Activated T-helper 1 cell treated with anti-CD3 and anti-CD28 coated beads, Interleukin-12 subunit alpha, Interleukin-12 subunit beta, Interleukin-2, Interleukin-4 antibody, amounts not matched to agents 30 ng/mL and 10 ng/mL and 1 ng/mL, durations not matched to agents 14 hours and 24 hours and 36 hours (primary cell): Measurements from ENCODE around the gene NMD3. TPM values are rescaled to one million over a fixed set of nuclear protein-coding genes. Genes with fewer than 3 reads are reported as not detected.
"Not testable (repeated sequence)": the region's sequence is repeated elsewhere in the genome, so short reads cannot be mapped to it uniquely, and the experiment has no call there.

Experiments
- DNase-seq: peaks from one replicate; pipeline ENCODE4 v3.0.0; 2021; ENCODE audit warnings: low spot score
- H3K27ac Mint-ChIP-seq: one replicate; pipeline ENCODE4 v1.8.0; 2021; ENCODE audit warnings: mild to moderate bottlenecking, mixed read lengths
- H3K27me3 Mint-ChIP-seq: one replicate; pipeline ENCODE4 v1.8.0; 2022; ENCODE audit warnings: mild to moderate bottlenecking, moderate library complexity, mixed read lengths; ENCODE audit not compliant: insufficient read depth
- H3K36me3 Mint-ChIP-seq: one replicate; pipeline ENCODE4 v1.8.0; 2021; ENCODE audit warnings: low read depth, mixed read lengths
- H3K4me1 Mint-ChIP-seq: one replicate; pipeline ENCODE4 v1.8.0; 2021; ENCODE audit warnings: low read depth, mixed read lengths
- H3K4me3 Mint-ChIP-seq: one replicate; pipeline ENCODE4 v1.8.0; 2021; ENCODE audit warnings: mild to moderate bottlenecking, moderate library complexity, mixed read lengths
- H3K9me3 Mint-ChIP-seq: one replicate; pipeline ENCODE4 v1.8.0; 2021; ENCODE audit warnings: mixed read lengths
- intact Hi-C: fragments of 100-400 bp; cut with micrococcal nuclease; formaldehyde crosslinking; loops from one replicate; pipeline ENCODE4 v1.15.1; 2024
- total RNA-seq: library from RNA; stranded (reverse); gene quantifications from 2 replicates; pipeline ENCODE4 v1.2.3, GENCODE V29; 2022

Gene NMD3
- total RNA-seq, 1 donor from 2014 or later = 74.5 TPM

- intact Hi-C loops = no loop called here
- no peak for DNase-seq
- Mint-ChIP-seq H3K36me3 (no peaks in the 10 kb centered on the region), H3K4me3 (no peak overlapping the region), H3K4me1 (no peaks in the 10 kb centered on the region), H3K27me3 (no peaks in the 10 kb centered on the region), H3K9me3 (no peaks in the 10 kb centered on the region), H3K27ac (no peak overlapping the region)
These were observed 50.5 kb downstream of the NMD3 start for GRCh38 chr3:161271646-161272045.

GRCh38 chr3:161272524-161272923 lies 51.4 kb downstream of the NMD3 start:
- Mint-ChIP-seq H3K27ac (no peak overlapping the region), H3K36me3 (no peaks in the 10 kb centered on the region), H3K4me1 (no peaks in the 10 kb centered on the region), H3K4me3 (no peak overlapping the region), H3K9me3 (peaks cover 3% of the 10 kb centered on the region), H3K27me3 (no peaks in the 10 kb centered on the region)
- intact Hi-C loops = no loop called here
- no peak for DNase-seq

GRCh38 chr3:161273589-161274218 lies 52.6 kb downstream of the NMD3 start:
- DNase-seq = no peak
- H3K4me3 Mint-ChIP-seq = no peak overlapping the region

GRCh38 chr3:161274691-161275298 lies 53.7 kb downstream of the NMD3 start:
- Mint-ChIP-seq H3K9me3 (peaks cover 17% of the 10 kb centered on the region), H3K4me3 (no peak overlapping the region), H3K27ac (peak overlapping the region; percentile 29), H3K36me3 (peaks cover 3% of the 10 kb centered on the region), H3K27me3 (peaks cover 3% of the 10 kb centered on the region), H3K4me1 (no peaks in the 10 kb centered on the region)
- DNase-seq = peak; percentile 8
- intact Hi-C loops = loop anchor here (1.0 kb wide), 4 partner anchors 135 to 587 kb away; no protein-coding TSS in a partner anchor

More at GRCh38 chr3:161273589-161274218, 52.6 kb downstream of the NMD3 start:
- intact Hi-C loops = loop anchor here (1.0 kb wide), 5 partner anchors 136 to 586 kb away; no protein-coding TSS in a partner anchor
- Mint-ChIP-seq H3K9me3 (peaks cover 7% of the 10 kb centered on the region), H3K27ac (no peak overlapping the region), H3K27me3 (no peaks in the 10 kb centered on the region), H3K4me1 (no peaks in the 10 kb centered on the region), H3K36me3 (no peaks in the 10 kb centered on the region)

- intact Hi-C loops = no loop called here
- DNase-seq = no peak
- H3K36me3 Mint-ChIP-seq = peaks cover 3% of the 10 kb centered on the region
- H3K4me3 Mint-ChIP-seq = no peak overlapping the region
- no peaks in the 10 kb centered on the region for H3K4me1 Mint-ChIP-seq
- peaks cover 3% of the 10 kb centered on the region for H3K27me3 Mint-ChIP-seq
- H3K9me3 Mint-ChIP-seq = peaks cover 18% of the 10 kb centered on the region
- H3K27ac Mint-ChIP-seq = no peak overlapping the region
These were observed 54.8 kb downstream of the NMD3 start for GRCh38 chr3:161275919-161276318.

- H3K36me3 Mint-ChIP-seq, H3K27ac Mint-ChIP-seq, H3K4me3 Mint-ChIP-seq, DNase-seq, H3K4me1 Mint-ChIP-seq, intact Hi-C loops: not testable (repeated sequence)
- H3K9me3 Mint-ChIP-seq = peaks cover 21% of the 10 kb centered on the region
- H3K27me3 Mint-ChIP-seq = peaks cover 20% of the 10 kb centered on the region
These were observed 61.3 kb downstream of the NMD3 start for GRCh38 chr3:161282387-161282786.

GRCh38 chr3:161284989-161285388 lies 63.9 kb downstream of the NMD3 start:
- Mint-ChIP-seq H3K27ac (no peak overlapping the region), H3K27me3 (peaks cover 18% of the 10 kb centered on the region), H3K4me3 (no peak overlapping the region), H3K9me3 (peaks cover 4% of the 10 kb centered on the region), H3K36me3 (no peaks in the 10 kb centered on the region), H3K4me1 (no peaks in the 10 kb centered on the region)
- intact Hi-C loops = no loop called here
- no peak for DNase-seq

DNA sequence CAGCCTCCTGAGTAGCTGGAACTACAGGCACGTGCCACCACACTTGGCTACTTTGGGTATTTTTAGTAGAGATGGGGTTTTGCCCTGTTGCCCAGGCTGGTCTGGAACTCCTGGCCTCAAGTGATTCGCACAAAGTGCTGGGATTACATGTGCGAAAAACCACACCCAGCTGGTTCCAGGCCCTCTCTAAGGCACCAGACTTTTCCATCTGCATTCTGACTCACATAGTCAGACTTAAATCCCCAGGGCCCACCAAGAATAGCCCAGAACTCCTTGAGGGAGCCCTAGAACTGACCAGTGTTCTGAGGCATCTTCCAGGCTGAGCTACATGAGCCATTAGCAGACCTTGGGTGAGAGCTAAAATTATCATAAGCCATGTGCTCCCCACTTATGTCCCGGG lies 68.1 kb downstream of the NMD3 start:
- Mint-ChIP-seq H3K27me3 (peaks cover 23% of the 10 kb centered on the region), H3K9me3 (peaks cover 4% of the 10 kb centered on the region), H3K36me3 (no peaks in the 10 kb centered on the region), H3K27ac (no peak overlapping the region), H3K4me1 (no peaks in the 10 kb centered on the region), H3K4me3 (no peak overlapping the region)
- DNase-seq = no peak
- intact Hi-C loops = no loop called here

- no peaks in the 10 kb centered on the region for H3K4me1 Mint-ChIP-seq
- no peak overlapping the region for H3K27ac Mint-ChIP-seq
- intact Hi-C loops = no loop called here
- H3K4me3 Mint-ChIP-seq = no peak overlapping the region
- no peak for DNase-seq
- H3K36me3 Mint-ChIP-seq = no peaks in the 10 kb centered on the region
- H3K27me3 Mint-ChIP-seq = peaks cover 19% of the 10 kb centered on the region
- peaks cover 5% of the 10 kb centered on the region for H3K9me3 Mint-ChIP-seq
These were observed 70.2 kb downstream of the NMD3 start for GRCh38 chr3:161291191-161291901.

GRCh38 chr3:161293381-161293780 lies 72.3 kb downstream of the NMD3 start:
- no peak overlapping the region for H3K4me3 Mint-ChIP-seq
- intact Hi-C loops = no loop called here
- H3K27ac Mint-ChIP-seq = no peak overlapping the region
- peaks cover 19% of the 10 kb centered on the region for H3K27me3 Mint-ChIP-seq
- DNase-seq = no peak
- H3K4me1 Mint-ChIP-seq = no peaks in the 10 kb centered on the region
- H3K9me3 Mint-ChIP-seq = peaks cover 19% of the 10 kb centered on the region
- no peaks in the 10 kb centered on the region for H3K36me3 Mint-ChIP-seq

DNA sequence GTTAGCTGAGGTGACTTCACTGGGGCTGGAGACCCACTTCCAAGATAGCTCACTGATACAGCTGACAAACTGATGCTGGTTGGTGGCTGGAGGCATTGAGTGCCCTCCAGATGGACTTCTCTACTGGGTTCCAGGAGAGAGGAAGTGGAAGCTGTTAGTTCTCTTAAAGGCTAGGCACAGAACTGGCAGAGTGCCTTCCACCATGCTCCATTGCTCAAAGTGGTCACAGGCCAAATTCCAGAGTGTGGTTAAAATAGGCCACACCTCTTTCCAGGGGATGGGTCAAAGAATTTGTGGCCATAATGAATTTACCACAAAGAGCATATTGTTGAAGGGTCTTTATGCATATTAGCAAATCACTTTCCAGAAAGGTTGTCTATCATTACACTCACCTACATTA lies 74.2 kb downstream of the NMD3 start:
- H3K36me3 Mint-ChIP-seq = no peaks in the 10 kb centered on the region
- intact Hi-C loops = no loop called here
- H3K27me3 Mint-ChIP-seq = peaks cover 19% of the 10 kb centered on the region
- peaks cover 30% of the 10 kb centered on the region for H3K9me3 Mint-ChIP-seq
- H3K4me3 Mint-ChIP-seq = no peak overlapping the region
- H3K27ac Mint-ChIP-seq = no peak overlapping the region
- no peak for DNase-seq
- H3K4me1 Mint-ChIP-seq = no peaks in the 10 kb centered on the region

GRCh38 chr3:161296814-161297213 lies 75.7 kb downstream of the NMD3 start:
- peaks cover 30% of the 10 kb centered on the region for H3K9me3 Mint-ChIP-seq
- DNase-seq = no peak
- H3K27ac Mint-ChIP-seq = no peak overlapping the region
- no peaks in the 10 kb centered on the region for H3K4me1 Mint-ChIP-seq
- H3K27me3 Mint-ChIP-seq = peaks cover 23% of the 10 kb centered on the region
- intact Hi-C loops = no loop called here
- H3K36me3 Mint-ChIP-seq = no peaks in the 10 kb centered on the region
- no peak overlapping the region for H3K4me3 Mint-ChIP-seq
